ENCODE results near the gene CDH6.

The CDH6 gene

GRCh38 chr5:31217446-31217845 lies 24.0 kb downstream of the CDH6 start:
- Histone ChIP-seq H3K79me2 (ENCODE audit: insufficient read depth, low read length) (no peaks in the 10 kb centered on the region), H3K27me3 (ENCODE audit: insufficient read depth, low read length, poor library complexity) (no peaks in the 10 kb centered on the region), H3K4me1 (ENCODE audit: insufficient read depth, low read length) (no peaks in the 10 kb centered on the region), H3K36me3 (ENCODE audit: insufficient read depth, low read length) (no peaks in the 10 kb centered on the region), H3K9ac (ENCODE audit: low read depth, low read length) (no peak overlapping the region), H3K27ac (ENCODE audit: low read length) (no peak overlapping the region), H4K20me1 (ENCODE audit: insufficient read depth, low read length) (no peaks in the 10 kb centered on the region), H3K4me2 (ENCODE audit: insufficient read depth, low read length) (no peak overlapping the region), H3K9me3 (ENCODE audit: insufficient read depth, low read length, severe bottlenecking) (no peaks in the 10 kb centered on the region), H3K4me3 (ENCODE audit: low read depth in 1 of 2, low read length in 2 of 2) (no peak overlapping the region), H2AFZ (ENCODE audit: low read depth, low read length) (no peak overlapping the region)
- DNase-seq (no peak), ATAC-seq (ENCODE audit: insufficient read depth, low read depth) (no peak)
- TF ChIP-seq EZH2 (IDR thresholded peaks at IDR 0.05; ENCODE audit: borderline replicate concordance, low read depth, low read length, severe bottlenecking), result no peak
- TF ChIP-seq CTCF (IDR thresholded peaks at IDR 0.05; ENCODE audit: borderline replicate concordance, extremely low read depth, low read length, poor library complexity, severe bottlenecking), result no peak

- H4K20me1 ChIP-seq (ENCODE audit: insufficient read depth, low read length), result no peaks in the 10 kb centered on the region
- DNase-seq (no peak), ATAC-seq (ENCODE audit: insufficient read depth, low read depth) (no peak)
- no peaks in the 10 kb centered on the region for H3K36me3 ChIP-seq (ENCODE audit: insufficient read depth, low read length)
- no peaks in the 10 kb centered on the region for H3K27me3 ChIP-seq (ENCODE audit: insufficient read depth, low read length, poor library complexity)
- no peak overlapping the region for H2AFZ ChIP-seq (ENCODE audit: low read depth, low read length)
- no peak overlapping the region for H3K9ac ChIP-seq (ENCODE audit: low read depth, low read length)
- no peaks in the 10 kb centered on the region for H3K9me3 ChIP-seq (ENCODE audit: insufficient read depth, low read length, severe bottlenecking)
- TF ChIP-seq EZH2 (IDR thresholded peaks at IDR 0.05; ENCODE audit: borderline replicate concordance, low read depth, low read length, severe bottlenecking) (no peak), CTCF (IDR thresholded peaks at IDR 0.05; ENCODE audit: borderline replicate concordance, extremely low read depth, low read length, poor library complexity, severe bottlenecking) (no peak)
- H3K4me1 ChIP-seq (ENCODE audit: insufficient read depth, low read length), result no peaks in the 10 kb centered on the region
- no peak overlapping the region for H3K4me2 ChIP-seq (ENCODE audit: insufficient read depth, low read length)
- H3K27ac ChIP-seq (ENCODE audit: low read length), result no peak overlapping the region
- H3K79me2 ChIP-seq (ENCODE audit: insufficient read depth, low read length), result no peaks in the 10 kb centered on the region
- H3K4me3 ChIP-seq (ENCODE audit: low read depth in 1 of 2, low read length in 2 of 2), result no peak overlapping the region
These were observed 25.5 kb downstream of the CDH6 start for GRCh38 chr5:31218978-31219377.

GRCh38 chr5:31221001-31221400 lies 27.5 kb downstream of the CDH6 start:
- Histone ChIP-seq H4K20me1 (ENCODE audit: insufficient read depth, low read length) (no peaks in the 10 kb centered on the region), H3K9ac (ENCODE audit: low read depth, low read length) (no peak overlapping the region), H3K27me3 (ENCODE audit: insufficient read depth, low read length, poor library complexity) (no peaks in the 10 kb centered on the region), H3K9me3 (ENCODE audit: insufficient read depth, low read length, severe bottlenecking) (no peaks in the 10 kb centered on the region), H3K4me2 (ENCODE audit: insufficient read depth, low read length) (no peak overlapping the region), H3K36me3 (ENCODE audit: insufficient read depth, low read length) (no peaks in the 10 kb centered on the region), H3K4me3 (ENCODE audit: low read depth in 1 of 2, low read length in 2 of 2) (no peak overlapping the region), H3K4me1 (ENCODE audit: insufficient read depth, low read length) (no peaks in the 10 kb centered on the region), H3K79me2 (ENCODE audit: insufficient read depth, low read length) (no peaks in the 10 kb centered on the region), H2AFZ (ENCODE audit: low read depth, low read length) (no peak overlapping the region), H3K27ac (ENCODE audit: low read length) (no peak overlapping the region)
- no peak for DNase-seq
- ATAC-seq (ENCODE audit: insufficient read depth, low read depth), result no peak
- TF ChIP-seq EZH2 (IDR thresholded peaks at IDR 0.05; ENCODE audit: borderline replicate concordance, low read depth, low read length, severe bottlenecking) (no peak), CTCF (IDR thresholded peaks at IDR 0.05; ENCODE audit: borderline replicate concordance, extremely low read depth, low read length, poor library complexity, severe bottlenecking) (no peak)

- no peak for ATAC-seq (ENCODE audit: insufficient read depth, low read depth)
- H3K9ac ChIP-seq (ENCODE audit: low read depth, low read length), result no peak overlapping the region
These were observed 31.6 kb downstream of the CDH6 start for GRCh38 chr5:31225118-31225517.

More at GRCh38 chr5:31225118-31225517, 31.6 kb downstream of the CDH6 start:
- Histone ChIP-seq H3K27ac (ENCODE audit: low read length) (no peak overlapping the region), H4K20me1 (ENCODE audit: insufficient read depth, low read length) (no peaks in the 10 kb centered on the region), H3K4me2 (ENCODE audit: insufficient read depth, low read length) (no peak overlapping the region), H3K4me3 (ENCODE audit: low read depth in 1 of 2, low read length in 2 of 2) (no peak overlapping the region), H2AFZ (ENCODE audit: low read depth, low read length) (no peak overlapping the region), H3K4me1 (ENCODE audit: insufficient read depth, low read length) (no peaks in the 10 kb centered on the region), H3K36me3 (ENCODE audit: insufficient read depth, low read length) (no peaks in the 10 kb centered on the region), H3K9me3 (ENCODE audit: insufficient read depth, low read length, severe bottlenecking) (no peaks in the 10 kb centered on the region), H3K79me2 (ENCODE audit: insufficient read depth, low read length) (no peaks in the 10 kb centered on the region), H3K27me3 (ENCODE audit: insufficient read depth, low read length, poor library complexity) (no peaks in the 10 kb centered on the region)
- no peak for DNase-seq
- TF ChIP-seq CTCF (IDR thresholded peaks at IDR 0.05; ENCODE audit: borderline replicate concordance, extremely low read depth, low read length, poor library complexity, severe bottlenecking), result no peak
- no peak for TF ChIP-seq EZH2 (IDR thresholded peaks at IDR 0.05; ENCODE audit: borderline replicate concordance, low read depth, low read length, severe bottlenecking)

Data from DND-41 (cell line).